ENCODE results near the gene PLA2G2D. TPM values are rescaled to one million over a fixed set of nuclear protein-coding genes. Genes with fewer than 3 reads are reported as not detected.

PLA2G2D gene
- total RNA-seq, 1 experiment from 2014 or later = not detected

DNA sequence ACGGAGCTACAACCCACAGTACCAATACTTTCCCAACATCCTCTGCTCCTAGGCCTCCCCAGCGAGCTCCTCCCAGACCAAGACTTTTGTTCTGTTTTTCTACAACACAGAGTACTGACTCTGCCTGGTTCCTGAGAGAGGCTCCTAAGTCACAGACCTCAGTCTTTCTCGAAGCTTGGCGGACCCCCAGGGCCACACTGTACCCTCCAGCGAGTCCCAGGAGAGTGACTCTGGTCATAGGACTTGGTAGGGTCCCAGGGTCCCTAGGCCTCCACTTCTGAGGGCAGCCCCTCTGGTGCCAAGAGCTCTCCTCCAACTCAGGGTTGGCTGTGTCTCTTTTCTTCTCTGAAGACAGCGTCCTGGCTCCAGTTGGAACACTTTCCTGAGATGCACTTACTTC is 28.7 kb downstream of the PLA2G2D start:
- Mint-ChIP-seq H3K27me3 (ENCODE audit: low read depth) (peaks cover 32% of the 10 kb centered on the region), H3K4me3 (no peak overlapping the region), H3K4me1 (peaks cover 3 to 4% of the 10 kb centered on the region in 2 experiments), H3K36me3 (ENCODE audit: insufficient read depth in 1 of 3, low read depth in 3 of 3) (peaks cover 0 to 4% (median 0%) of the 10 kb centered on the region in 3 experiments; a peak in 2 of 7 replicates), H3K9me3 (peaks cover 20 to 33% of the 10 kb centered on the region in 2 experiments), H3K27ac (no peak overlapping the region)
- no peak overlapping the region for H3K4ac ChIP-seq (ENCODE audit: low read depth, low read length)
- no peak overlapping the region for H2BK120ac ChIP-seq (ENCODE audit: low read depth, low read length, poor library complexity, severe bottlenecking)
- H4K5ac ChIP-seq (ENCODE audit: insufficient read length, low read depth, low read length) = no peak overlapping the region
- no peak overlapping the region for H3K23ac ChIP-seq (ENCODE audit: insufficient read length, low read depth, low read length)
- no peaks in the 10 kb centered on the region for H3K4me1 ChIP-seq (ENCODE audit: insufficient read depth, low read length)
- H3K18ac ChIP-seq (ENCODE audit: insufficient read length, low read depth, low read length) = no peak overlapping the region
- no peaks in the 10 kb centered on the region for H3K23me2 ChIP-seq (ENCODE audit: insufficient read length, low read depth, low read length, poor library complexity, severe bottlenecking)
- H2BK12ac ChIP-seq (ENCODE audit: insufficient read length, low read depth, low read length) = no peak overlapping the region
- no peak overlapping the region for H3K4me2 ChIP-seq (ENCODE audit: insufficient read depth, insufficient read length, low read length)
- DNase-seq = no peak
- H3K79me2 ChIP-seq (ENCODE audit: insufficient read depth, low read length) = no peaks in the 10 kb centered on the region
- WGBS (ENCODE audit: extremely low coverage, insufficient read length, low lambda C conversion rate) = no CpG with 5 or more reads among the region's 6 CpGs
- no peak overlapping the region for H3K9ac ChIP-seq (ENCODE audit: extremely low read depth, insufficient read length, low read length)
- H3K56ac ChIP-seq (ENCODE audit: insufficient read length, low read depth, low read length) = no peak overlapping the region
- no peak overlapping the region for H3T11ph ChIP-seq (ENCODE audit: low read length)
- H3K79me1 ChIP-seq (ENCODE audit: insufficient read depth, low read depth, low read length, poor library complexity, severe bottlenecking) = no peaks in the 10 kb centered on the region
- TF ChIP-seq, protein P1, sequence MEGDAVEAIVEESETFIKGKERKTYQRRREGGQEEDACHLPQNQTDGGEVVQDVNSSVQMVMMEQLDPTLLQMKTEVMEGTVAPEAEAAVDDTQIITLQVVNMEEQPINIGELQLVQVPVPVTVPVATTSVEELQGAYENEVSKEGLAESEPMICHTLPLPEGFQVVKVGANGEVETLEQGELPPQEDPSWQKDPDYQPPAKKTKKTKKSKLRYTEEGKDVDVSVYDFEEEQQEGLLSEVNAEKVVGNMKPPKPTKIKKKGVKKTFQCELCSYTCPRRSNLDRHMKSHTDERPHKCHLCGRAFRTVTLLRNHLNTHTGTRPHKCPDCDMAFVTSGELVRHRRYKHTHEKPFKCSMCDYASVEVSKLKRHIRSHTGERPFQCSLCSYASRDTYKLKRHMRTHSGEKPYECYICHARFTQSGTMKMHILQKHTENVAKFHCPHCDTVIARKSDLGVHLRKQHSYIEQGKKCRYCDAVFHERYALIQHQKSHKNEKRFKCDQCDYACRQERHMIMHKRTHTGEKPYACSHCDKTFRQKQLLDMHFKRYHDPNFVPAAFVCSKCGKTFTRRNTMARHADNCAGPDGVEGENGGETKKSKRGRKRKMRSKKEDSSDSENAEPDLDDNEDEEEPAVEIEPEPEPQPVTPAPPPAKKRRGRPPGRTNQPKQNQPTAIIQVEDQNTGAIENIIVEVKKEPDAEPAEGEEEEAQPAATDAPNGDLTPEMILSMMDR (conservative IDR thresholded peaks at IDR 0.05) = no peak
- H2AFZ ChIP-seq (ENCODE audit: low read length) = no peak overlapping the region
- no peak overlapping the region for H2BK5ac ChIP-seq (ENCODE audit: insufficient read length, low read length)
- no peak overlapping the region for H3K14ac ChIP-seq (ENCODE audit: insufficient read depth, low read length)
- no peak overlapping the region for H2AK5ac ChIP-seq (ENCODE audit: insufficient read length, low read length)
- no peak overlapping the region for H2BK20ac ChIP-seq (ENCODE audit: low read depth, low read length, poor library complexity, severe bottlenecking)
- no peak overlapping the region for H2BK15ac ChIP-seq (ENCODE audit: low read depth, low read length)
- no peaks in the 10 kb centered on the region for H4K20me1 ChIP-seq (ENCODE audit: control insufficient read depth, insufficient read depth, insufficient read length)
- no peak overlapping the region for H4K91ac ChIP-seq (ENCODE audit: insufficient read length, low read depth, low read length)
- H3K9me3 ChIP-seq (ENCODE audit: control insufficient read depth, low read depth, low read length) = peaks cover 10% of the 10 kb centered on the region
- H3K27me3 ChIP-seq (ENCODE audit: insufficient read depth, low read length) = no peaks in the 10 kb centered on the region
- H3K27ac ChIP-seq (ENCODE audit: insufficient read length, low read depth, low read length) = no peak overlapping the region
- no peak overlapping the region for H4K8ac ChIP-seq (replicated peaks; ENCODE audit: insufficient read length, low read depth, low read length)

Measured in H9 (cell line).